Stimulated activated CD4-positive, alpha-beta T cell treated with anti-CD3 and anti-CD28 coated beads, Interleukin-4, amount 100 ng/mL, for 1 hour (primary cell): Measurements from ENCODE around the gene PHLPP1.

Experiments
- DNase-seq: peaks from one replicate; pipeline ENCODE4 v3.0.0-alpha.2; 2020

The PHLPP1 gene

GRCh38 chr18:62952807-62953206 lies 237.5 kb downstream of the PHLPP1 start:
- DNase-seq: no peak

GRCh38 chr18:62953663-62954062 lies 238.3 kb downstream of the PHLPP1 start:
- DNase-seq: no peak

DNA sequence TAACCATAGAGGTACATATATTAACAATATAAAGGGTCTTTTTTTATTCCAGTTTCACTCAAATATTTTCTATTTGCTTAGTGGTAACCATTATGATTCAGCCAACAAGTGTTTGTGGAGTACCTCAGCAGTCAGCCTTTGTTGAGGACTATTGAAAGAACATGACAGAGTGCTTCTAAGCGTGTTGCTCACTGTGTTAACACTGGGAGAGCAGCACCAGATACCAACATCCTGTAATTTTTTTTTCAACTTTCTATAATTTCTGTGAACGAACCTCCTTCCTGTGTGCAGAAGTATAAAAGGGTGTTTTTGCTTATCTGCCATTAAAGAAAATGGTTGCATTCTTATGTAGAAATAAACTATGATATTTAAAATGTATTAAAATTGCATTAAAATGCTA lies 239.0 kb downstream of the PHLPP1 start:
- DNase-seq: no peak

DNA sequence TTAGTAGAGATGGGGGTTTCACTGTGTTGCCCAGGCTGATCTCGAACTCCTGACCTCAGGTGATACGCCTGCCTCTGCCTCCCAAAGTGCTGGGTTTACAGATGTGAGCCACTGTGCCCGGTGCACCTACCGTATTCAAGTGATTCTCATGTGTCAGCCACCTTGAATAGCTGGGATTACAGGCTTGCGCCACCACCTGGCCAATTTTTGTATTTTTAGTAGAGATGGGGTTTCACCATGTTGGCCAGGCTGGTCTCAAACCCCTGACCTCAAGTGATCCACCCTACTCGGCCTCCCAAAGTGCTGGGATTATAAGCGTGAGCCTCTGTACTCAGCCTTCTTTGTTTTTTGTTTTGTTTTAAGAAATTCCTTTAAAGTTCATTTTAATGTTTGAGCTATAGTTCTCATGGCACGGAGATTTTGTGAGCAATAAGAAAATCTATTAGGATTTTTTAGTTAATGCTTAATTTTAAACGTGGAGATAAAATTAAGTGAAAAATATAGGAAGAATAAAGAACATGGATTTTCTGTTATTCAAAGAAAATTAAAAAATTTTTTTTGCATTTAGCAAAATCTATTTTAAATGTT lies 242.6 kb downstream of the PHLPP1 start:
- DNase-seq: peak; percentile 19

DNA sequence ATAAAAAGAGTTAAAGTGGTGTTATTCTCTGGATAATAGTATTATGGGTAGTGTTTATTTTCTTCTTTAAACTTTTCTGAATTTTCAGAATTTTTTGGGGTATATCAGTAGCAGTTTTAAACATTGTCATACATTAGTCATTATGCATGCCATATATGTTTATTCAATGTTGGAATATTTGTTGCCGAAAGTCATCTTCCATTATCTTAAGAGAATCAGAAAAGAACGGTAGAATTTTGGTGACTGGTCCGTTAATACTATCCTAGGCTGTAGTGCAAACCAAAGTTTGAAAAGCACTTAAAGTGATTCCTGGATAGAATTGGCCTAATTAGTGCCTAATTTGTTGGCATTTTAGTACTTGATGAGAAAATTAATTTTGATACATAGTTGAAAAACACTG lies 244.1 kb downstream of the PHLPP1 start:
- DNase-seq: no peak

DNA sequence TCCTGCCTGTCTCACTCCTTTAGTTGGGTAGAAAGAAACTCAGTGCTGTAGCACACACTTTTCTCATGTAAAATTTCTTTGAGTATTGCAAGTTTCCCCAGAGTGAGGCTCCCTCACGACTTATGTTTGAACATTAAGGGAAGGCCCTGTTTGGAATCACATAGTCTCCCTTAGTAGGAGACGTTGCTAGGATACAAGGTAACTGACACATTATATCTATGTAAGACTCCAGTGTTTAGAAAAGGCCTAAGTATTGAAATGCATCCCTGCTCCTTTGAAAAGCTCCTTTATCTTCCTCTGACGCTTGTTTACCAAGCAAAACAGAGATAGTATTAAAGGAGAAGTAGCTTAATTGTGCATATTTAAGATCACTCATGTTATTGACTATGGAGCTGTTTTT lies 248.2 kb downstream of the PHLPP1 start:
- DNase-seq: no peak

DNA sequence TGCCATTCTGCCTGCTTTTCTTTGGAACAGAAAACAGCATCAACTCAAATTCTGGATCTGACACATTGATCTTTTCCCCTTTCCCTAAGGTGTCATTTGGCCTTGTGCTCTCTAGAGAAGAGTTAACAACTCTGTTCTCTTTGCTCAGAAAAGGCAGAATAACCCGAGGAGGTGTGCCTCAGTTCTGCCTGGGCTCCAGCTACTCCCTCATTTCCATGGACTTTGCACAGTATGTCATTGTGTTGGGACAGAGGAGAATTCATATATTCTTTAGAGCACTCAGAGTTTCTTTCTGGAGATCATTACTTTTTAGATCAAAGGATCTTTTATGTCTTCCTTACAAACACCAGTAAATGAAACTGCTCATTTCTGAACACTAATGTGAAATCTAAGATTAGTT lies 249.1 kb downstream of the PHLPP1 start:
- no peak for DNase-seq

DNA sequence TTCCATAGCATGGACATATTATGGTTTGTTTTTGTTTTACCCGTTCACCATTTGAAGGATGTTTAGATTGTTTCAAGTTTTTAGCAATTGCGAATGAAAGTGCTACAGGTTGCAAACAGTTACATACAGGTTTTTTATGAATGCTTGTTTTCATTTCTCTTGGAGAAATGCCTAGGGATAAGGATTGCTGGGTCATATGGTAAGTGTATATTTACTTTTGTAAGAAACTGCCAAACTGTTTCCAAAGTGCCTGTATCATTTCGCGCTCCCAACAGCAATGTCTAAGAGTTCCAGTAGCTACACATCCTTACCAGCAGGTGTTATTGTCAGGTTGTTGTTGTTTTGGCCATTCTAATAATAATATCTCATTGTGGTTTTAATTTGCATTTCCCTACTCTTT lies 251.7 kb downstream of the PHLPP1 start:
- no peak for DNase-seq

DNA sequence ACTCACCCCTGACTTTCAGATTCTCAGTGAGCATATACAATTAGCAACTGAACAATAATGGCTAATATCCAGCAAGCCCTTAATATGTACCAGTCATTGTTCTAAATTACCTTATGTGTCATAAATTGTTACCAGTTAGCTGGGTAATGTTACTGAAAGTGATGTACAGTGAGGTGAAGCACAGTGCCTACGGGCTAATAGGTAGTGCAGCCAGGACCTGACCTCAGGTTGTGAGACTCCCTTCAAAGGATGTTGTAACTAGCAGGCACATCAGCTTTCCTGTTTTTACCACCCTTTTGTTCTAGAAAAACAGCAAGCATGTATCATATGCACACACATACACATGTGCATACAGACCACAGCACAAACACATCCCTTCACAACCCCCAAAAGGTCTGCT lies 258.3 kb downstream of the PHLPP1 start:
- no peak for DNase-seq

DNA sequence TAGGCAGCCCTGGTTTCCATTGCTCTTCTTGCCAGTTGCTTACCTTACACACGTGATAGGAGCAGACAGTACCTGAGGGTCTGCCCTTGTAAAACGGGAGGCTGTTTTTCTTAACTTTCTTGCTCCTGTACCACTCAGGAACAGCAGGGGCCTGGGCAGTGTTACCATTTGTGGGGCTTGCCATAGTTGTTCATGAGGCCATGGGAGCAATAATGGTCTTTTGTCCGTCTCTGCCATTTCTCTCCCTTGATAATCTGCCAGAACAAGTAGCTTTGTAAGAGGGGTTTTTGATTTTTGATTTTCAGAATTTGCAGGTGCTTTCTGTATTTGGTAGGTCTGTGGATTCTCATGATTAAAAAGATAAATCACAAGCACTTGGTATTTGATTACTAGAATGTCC lies 259.0 kb downstream of the PHLPP1 start:
- no peak for DNase-seq

DNA sequence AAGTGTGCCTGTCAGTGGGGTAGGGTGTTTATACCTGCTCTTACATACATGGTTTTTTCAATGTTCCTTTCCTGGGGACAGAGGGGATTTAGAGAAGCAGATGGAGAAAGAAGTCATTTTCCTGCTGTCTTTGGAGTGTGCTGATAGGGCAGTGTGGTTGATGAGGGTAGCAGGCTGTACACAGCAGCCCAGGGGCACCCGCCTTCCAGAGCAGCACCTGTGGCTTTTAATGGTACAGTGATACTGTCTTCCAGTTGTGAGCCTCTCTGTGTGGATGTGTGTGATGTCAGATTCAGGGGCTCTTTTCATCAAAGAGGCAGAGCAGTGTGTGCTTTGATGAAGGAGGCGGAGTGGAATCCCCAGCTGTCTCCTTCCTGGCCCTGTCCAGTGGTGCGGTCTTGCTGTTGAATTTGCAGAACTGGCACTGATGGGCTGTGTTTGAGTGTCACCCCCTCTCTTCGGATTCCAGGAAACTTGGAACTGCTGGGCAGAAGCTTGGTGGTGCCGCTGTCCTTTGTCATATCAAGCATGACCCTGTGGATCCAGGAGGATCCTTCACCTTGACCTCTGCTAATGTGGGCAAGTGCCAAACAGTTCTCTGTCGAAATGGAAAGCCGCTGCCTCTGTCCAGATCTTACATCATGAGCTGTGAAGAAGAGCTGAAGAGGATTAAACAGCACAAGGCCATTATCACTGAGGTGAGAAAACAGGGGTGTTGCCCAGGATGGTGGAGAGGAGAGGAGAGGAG lies 259.8 kb downstream of the PHLPP1 start:
- no peak for DNase-seq

DNA sequence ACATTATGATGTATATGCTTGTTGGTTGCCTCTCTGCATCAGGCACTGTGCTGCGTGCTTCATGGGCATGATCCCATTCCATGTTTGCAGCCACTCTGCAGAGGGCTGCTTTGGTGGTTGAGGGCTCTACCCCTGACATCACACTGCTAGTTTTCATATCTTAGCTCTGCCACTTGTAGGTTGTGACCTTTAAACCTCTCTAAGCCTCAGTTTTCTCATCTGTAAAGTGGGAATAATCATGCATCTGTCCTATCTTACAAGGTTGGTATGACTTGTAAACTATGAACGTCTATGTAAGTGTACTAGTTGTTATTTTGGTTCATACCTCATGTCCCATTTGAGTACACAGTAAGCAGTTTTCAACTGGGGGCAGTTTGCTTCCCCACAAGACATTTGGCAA lies 260.4 kb downstream of the PHLPP1 start:
- no peak for DNase-seq

- no peak for DNase-seq
Measured at GRCh38 chr18:62976227-62976626, 260.9 kb downstream of the PHLPP1 start.

DNA sequence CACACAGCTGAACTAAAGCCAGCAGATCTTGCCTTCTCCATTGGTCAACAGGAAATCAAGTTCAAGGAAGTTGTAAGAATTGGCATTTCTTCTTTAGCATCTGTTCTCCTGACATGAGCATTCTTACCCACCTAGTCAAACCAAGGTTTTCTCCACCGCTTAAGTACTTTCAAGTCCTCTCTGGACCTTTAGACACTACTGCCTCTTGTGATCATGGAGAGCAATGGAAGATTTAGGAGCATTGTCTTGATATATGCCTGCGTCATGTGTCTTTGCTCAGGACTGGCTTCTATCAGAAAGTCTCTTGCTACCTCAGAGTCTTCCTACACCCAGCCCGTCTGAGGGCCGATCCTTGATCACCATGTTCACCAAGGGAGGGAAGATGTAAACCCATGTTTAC lies 262.2 kb downstream of the PHLPP1 start:
- no peak for DNase-seq

- no peak for DNase-seq
Measured at GRCh38 chr18:62978251-62979049, 263.1 kb downstream of the PHLPP1 start.

DNA sequence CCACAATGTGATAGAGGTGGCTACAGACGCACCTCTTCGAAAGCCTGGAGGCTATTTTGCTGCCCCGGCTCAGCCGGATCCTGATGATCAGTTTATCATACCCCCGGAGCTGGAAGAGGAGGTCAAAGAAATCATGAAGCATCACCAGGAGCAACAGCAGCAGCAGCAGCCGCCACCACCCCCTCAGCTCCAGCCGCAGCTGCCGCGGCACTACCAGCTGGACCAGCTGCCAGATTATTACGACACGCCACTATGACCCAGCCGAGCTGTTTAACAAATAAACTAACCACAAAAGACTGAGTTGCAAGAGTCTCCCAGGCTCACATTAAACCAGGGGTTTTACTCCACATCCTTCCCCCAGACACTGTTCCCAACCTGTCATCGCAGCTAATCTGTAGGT lies 263.8 kb downstream of the PHLPP1 start:
- DNase-seq: no peak

DNA sequence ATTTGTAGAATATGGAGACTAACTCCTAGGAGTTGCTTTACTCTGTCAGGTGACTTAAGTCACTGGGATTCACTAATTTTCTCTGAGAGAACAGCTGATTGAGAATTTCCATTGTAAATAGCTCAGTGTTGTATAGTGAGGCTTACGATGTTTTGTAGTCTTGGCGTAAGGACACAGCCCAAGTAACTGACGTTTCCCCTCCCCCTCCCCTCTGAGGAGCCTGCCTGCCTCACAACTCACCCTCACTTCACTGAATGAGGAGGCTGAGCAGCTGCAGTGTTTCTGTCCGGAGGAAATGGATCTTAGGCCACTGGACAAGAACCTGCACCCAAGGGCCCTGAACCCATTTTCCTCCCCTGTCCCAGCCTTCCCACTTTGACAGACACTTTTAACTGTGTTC lies 264.6 kb downstream of the PHLPP1 start:
- DNase-seq: no peak

- DNase-seq: no peak
Measured at GRCh38 chr18:62981566-62981965, 266.2 kb downstream of the PHLPP1 start.

DNA sequence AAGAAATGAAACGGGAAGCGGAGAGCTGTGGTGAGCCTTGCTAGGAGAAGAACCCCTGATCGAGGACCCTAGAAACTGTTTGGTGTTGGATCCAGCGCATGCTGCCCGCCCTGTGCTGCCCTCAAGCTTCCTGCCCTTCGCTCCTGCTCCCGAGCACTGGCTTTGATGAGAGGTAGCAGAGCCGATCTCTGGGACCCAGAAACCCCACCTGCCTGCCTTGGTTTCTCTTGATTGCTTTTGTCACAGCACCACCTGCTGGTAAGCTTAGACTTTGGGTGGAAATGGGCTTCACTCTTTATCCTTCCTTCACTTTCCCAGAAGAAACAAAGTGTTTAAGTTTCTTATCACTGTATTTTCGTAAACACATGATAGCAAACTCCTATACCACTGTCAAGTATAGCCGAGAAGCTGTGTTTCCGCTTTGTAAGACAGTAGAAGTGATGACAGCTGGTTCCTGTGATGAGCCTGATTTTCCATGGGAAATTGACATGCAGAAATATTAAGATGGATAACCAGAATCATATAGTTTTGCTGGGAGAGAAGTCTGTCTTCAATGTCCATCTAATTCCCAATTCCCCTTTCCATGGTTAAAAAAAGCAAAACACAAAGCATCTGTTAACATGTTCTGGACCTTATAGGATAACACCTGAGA lies 267.4 kb downstream of the PHLPP1 start:
- DNase-seq: peak; percentile 39

GRCh38 chr18:62984656-62985315 lies 269.4 kb downstream of the PHLPP1 start:
- no peak for DNase-seq

DNA sequence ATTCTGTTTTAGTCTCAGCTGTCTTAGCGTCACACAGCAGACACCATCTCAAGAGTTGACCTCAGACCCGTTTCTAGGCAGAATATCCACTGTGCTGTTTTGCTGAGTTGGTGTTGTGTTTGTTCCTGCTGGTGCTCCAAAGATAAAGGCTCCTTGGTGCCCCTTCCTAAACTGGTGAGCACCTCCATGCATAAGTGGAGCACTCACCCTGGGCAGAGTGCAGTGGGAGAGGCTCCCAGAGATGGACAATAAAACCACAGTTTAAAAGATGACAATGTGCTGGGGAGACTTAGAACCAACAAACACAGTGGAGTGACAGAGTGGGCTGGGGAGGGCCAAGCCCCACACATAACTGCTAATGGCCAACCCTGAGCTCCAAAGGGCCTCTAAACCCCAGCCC lies 271.1 kb downstream of the PHLPP1 start:
- no peak for DNase-seq

- DNase-seq: no peak
Measured at GRCh38 chr18:62987055-62987830, 271.9 kb downstream of the PHLPP1 start.
